Tibial nerve (tissue), 3 donors: ENCODE data around the gene PCDHA9.

Experiments
- POLR2A ChIP-seq, 2 donors: fragments of 450-650 bp; IDR thresholded peaks; one replicate each; pipeline ENCODE4 v1.6.1; 2017; ENCODE audit warnings: antibody characterized with exemption in 2 of 2, mild to moderate bottlenecking in 2 of 2, moderate library complexity in 2 of 2
- TF ChIP-seq, protein P1 (sequence below), 5 experiments: fragments of 200-600 bp in 3 of 5; fragments of 450-650 bp in 2 of 5; sonication (generic) in 3 of 5; IDR thresholded peaks; one replicate each; pipeline ENCODE4 v1.5.1; 2016 to 2019; ENCODE audit warnings: antibody characterized with exemption in 5 of 5, mild to moderate bottlenecking in 3 of 5, moderate library complexity in 2 of 5

DNA sequence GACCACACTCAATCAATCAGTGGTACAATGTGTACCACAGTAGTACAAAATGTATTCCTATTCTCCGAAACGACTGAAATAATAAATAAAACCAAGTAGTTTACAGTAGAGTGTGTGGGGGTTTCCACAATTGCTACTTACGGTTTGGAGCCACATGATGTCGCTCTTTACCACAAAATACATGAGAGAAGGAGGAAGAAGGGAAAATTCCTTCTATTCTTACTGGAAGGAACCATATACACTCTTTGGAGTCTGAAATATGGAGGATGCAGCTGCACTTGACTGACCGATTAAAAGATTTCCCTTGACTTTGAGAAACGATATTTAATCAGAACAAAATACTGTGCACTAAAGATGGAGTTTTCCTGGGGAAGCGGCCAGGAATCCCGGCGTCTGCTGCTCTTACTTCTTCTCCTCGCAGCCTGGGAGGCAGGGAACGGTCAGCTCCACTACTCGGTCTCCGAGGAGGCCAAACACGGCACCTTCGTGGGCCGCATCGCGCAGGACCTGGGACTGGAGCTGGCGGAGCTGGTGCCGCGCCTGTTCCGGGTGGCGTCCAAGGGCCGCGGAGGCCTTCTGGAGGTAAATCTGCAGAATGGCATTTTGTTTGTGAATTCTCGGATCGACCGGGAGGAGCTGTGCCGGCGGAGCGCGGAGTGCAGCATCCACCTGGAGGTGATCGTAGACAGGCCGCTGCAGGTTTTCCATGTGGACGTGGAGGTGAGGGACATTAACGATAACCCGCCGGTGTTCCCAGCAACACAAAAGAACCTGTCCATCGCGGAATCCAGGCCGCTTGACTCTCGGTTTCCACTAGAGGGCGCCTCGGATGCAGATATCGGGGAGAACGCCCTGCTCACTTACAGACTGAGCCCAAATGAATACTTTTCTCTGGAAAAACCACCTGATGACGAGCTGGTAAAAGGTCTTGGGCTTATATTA, 41.1 kb upstream of the PCDHA9 start, which contains the start of gene PCDHA4:
- TF ChIP-seq, protein P1, sequence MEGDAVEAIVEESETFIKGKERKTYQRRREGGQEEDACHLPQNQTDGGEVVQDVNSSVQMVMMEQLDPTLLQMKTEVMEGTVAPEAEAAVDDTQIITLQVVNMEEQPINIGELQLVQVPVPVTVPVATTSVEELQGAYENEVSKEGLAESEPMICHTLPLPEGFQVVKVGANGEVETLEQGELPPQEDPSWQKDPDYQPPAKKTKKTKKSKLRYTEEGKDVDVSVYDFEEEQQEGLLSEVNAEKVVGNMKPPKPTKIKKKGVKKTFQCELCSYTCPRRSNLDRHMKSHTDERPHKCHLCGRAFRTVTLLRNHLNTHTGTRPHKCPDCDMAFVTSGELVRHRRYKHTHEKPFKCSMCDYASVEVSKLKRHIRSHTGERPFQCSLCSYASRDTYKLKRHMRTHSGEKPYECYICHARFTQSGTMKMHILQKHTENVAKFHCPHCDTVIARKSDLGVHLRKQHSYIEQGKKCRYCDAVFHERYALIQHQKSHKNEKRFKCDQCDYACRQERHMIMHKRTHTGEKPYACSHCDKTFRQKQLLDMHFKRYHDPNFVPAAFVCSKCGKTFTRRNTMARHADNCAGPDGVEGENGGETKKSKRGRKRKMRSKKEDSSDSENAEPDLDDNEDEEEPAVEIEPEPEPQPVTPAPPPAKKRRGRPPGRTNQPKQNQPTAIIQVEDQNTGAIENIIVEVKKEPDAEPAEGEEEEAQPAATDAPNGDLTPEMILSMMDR (IDR thresholded peaks at IDR 0.05), result peak in 3 of 5 experiments; percentile 20 to 40 (median 37)
- TF ChIP-seq POLR2A (IDR thresholded peaks at IDR 0.05), result no peak
